Measurements from ENCODE around the gene AGBL1.

GRCh38 chr15:86333819-86334218 lies 254.1 kb downstream of the AGBL1 start:
- TF ChIP-seq, protein P1, sequence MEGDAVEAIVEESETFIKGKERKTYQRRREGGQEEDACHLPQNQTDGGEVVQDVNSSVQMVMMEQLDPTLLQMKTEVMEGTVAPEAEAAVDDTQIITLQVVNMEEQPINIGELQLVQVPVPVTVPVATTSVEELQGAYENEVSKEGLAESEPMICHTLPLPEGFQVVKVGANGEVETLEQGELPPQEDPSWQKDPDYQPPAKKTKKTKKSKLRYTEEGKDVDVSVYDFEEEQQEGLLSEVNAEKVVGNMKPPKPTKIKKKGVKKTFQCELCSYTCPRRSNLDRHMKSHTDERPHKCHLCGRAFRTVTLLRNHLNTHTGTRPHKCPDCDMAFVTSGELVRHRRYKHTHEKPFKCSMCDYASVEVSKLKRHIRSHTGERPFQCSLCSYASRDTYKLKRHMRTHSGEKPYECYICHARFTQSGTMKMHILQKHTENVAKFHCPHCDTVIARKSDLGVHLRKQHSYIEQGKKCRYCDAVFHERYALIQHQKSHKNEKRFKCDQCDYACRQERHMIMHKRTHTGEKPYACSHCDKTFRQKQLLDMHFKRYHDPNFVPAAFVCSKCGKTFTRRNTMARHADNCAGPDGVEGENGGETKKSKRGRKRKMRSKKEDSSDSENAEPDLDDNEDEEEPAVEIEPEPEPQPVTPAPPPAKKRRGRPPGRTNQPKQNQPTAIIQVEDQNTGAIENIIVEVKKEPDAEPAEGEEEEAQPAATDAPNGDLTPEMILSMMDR (IDR thresholded peaks at IDR 0.05), result no peak
- no peak for TF ChIP-seq POLR2A (IDR thresholded peaks at IDR 0.05)

Measured in right lobe of liver (tissue), 4 donors.